H9 (cell line): ENCODE measurements around the gene NME4. TPM values are rescaled to one million over a fixed set of nuclear protein-coding genes. Genes with fewer than 3 reads are reported as not detected.

Source experiments
- DNase-seq: peaks from one replicate; pipeline ENCODE4 v3.0.0-alpha.2; 2017
- H2AFZ ChIP-seq: one replicate; pipeline ENCODE4 v1.6.1; 2013; ENCODE audit warnings: mild to moderate bottlenecking, low read length, control low read depth, moderate library complexity
- H2AK5ac ChIP-seq: 2 replicates; pipeline ENCODE4 v1.6.1; 2013; ENCODE audit warnings: low read length, control low read depth, mixed read lengths; ENCODE audit not compliant: insufficient read length
- H2BK120ac ChIP-seq: one replicate; pipeline ENCODE4 v1.6.1; 2013; ENCODE audit warnings: low read depth, mild to moderate bottlenecking, low read length, control low read depth, inconsistent platforms; ENCODE audit not compliant: poor library complexity, severe bottlenecking
- H2BK12ac ChIP-seq: 2 replicates; pipeline ENCODE4 v1.6.1; 2013; ENCODE audit warnings: low read length, control low read depth, mixed read lengths, low read depth; ENCODE audit not compliant: insufficient read length
- H2BK15ac ChIP-seq: 2 replicates; pipeline ENCODE4 v1.6.1; 2013; ENCODE audit warnings: low read depth, low read length, control low read depth
- H2BK20ac ChIP-seq: one replicate; pipeline ENCODE4 v1.6.1; 2013; ENCODE audit warnings: low read depth, mild to moderate bottlenecking, low read length, control low read depth, inconsistent platforms; ENCODE audit not compliant: poor library complexity, severe bottlenecking
- H2BK5ac ChIP-seq: 2 replicates; pipeline ENCODE4 v1.6.1; 2013; ENCODE audit warnings: low read length, control low read depth, mixed read lengths; ENCODE audit not compliant: insufficient read length
- H3K14ac ChIP-seq: 2 replicates; pipeline ENCODE4 v1.6.1; 2013; ENCODE audit warnings: low read length, control low read depth; ENCODE audit not compliant: insufficient read depth
- H3K18ac ChIP-seq: 2 replicates; pipeline ENCODE4 v1.6.1; 2013; ENCODE audit warnings: low read depth, mild to moderate bottlenecking, mixed read lengths, low read length, control low read depth; ENCODE audit not compliant: insufficient read length
- H3K23ac ChIP-seq: 2 replicates; pipeline ENCODE4 v1.6.1; 2013; ENCODE audit warnings: low read length, control low read depth, mixed read lengths, low read depth; ENCODE audit not compliant: insufficient read length
- H3K23me2 ChIP-seq: 2 replicates; pipeline ENCODE4 v1.6.1; 2013; ENCODE audit warnings: low read depth, mild to moderate bottlenecking, mixed read lengths, low read length, control low read depth; ENCODE audit not compliant: insufficient read length, poor library complexity, severe bottlenecking
- H3K27ac ChIP-seq: 2 replicates; pipeline ENCODE4 v1.5.1; 2013; ENCODE audit warnings: low read length, control low read depth, mixed read lengths, low read depth; ENCODE audit not compliant: insufficient read length
- H3K27me3 ChIP-seq: 2 replicates; pipeline ENCODE4 v1.6.1; 2013; ENCODE audit warnings: low read length, control low read depth, inconsistent platforms; ENCODE audit not compliant: insufficient read depth
- H3K4ac ChIP-seq: 2 replicates; pipeline ENCODE4 v1.6.1; 2013; ENCODE audit warnings: low read depth, mild to moderate bottlenecking, control low read depth, inconsistent platforms, low read length, moderate library complexity
- H3K4me1 ChIP-seq: 2 replicates; pipeline ENCODE4 v1.6.1; 2013; ENCODE audit warnings: low read length, control low read depth, inconsistent platforms; ENCODE audit not compliant: insufficient read depth
- H3K4me2 ChIP-seq: 2 replicates; pipeline ENCODE4 v1.6.1; 2013; ENCODE audit warnings: low read length, control low read depth, mixed read lengths; ENCODE audit not compliant: insufficient read length, insufficient read depth
- H3K56ac ChIP-seq: 2 replicates; pipeline ENCODE4 v1.6.1; 2013; ENCODE audit warnings: low read depth, mild to moderate bottlenecking, mixed read lengths, low read length, control low read depth; ENCODE audit not compliant: insufficient read length
- H3K79me1 ChIP-seq: 2 replicates; pipeline ENCODE4 v1.6.1; 2013; ENCODE audit warnings: low read depth, mild to moderate bottlenecking, moderate library complexity, low read length, control low read depth, inconsistent platforms; ENCODE audit not compliant: insufficient read depth, poor library complexity, severe bottlenecking
- H3K79me2 ChIP-seq: 2 replicates; pipeline ENCODE4 v1.6.1; 2013; ENCODE audit warnings: low read length, control low read depth, inconsistent platforms; ENCODE audit not compliant: insufficient read depth
- H3K9ac ChIP-seq: 2 replicates; pipeline ENCODE4 v1.6.1; 2013; ENCODE audit warnings: low read length, control low read depth, mixed read lengths; ENCODE audit not compliant: insufficient read length; ENCODE audit errors: extremely low read depth
- H3K9me3 ChIP-seq: one replicate; pipeline ENCODE4 v1.6.1; 2013; ENCODE audit warnings: low read depth, low read length, inconsistent platforms; ENCODE audit not compliant: control insufficient read depth
- H3T11ph ChIP-seq: one replicate; pipeline ENCODE4 v1.6.1; 2013; ENCODE audit warnings: mild to moderate bottlenecking, low read length, control low read depth, inconsistent platforms
- H4K20me1 ChIP-seq: one replicate; pipeline ENCODE4 v1.6.1; 2013; ENCODE audit not compliant: control insufficient read depth, insufficient read length, insufficient read depth
- H4K5ac ChIP-seq: 2 replicates; pipeline ENCODE4 v1.6.1; 2013; ENCODE audit warnings: low read depth, mild to moderate bottlenecking, mixed read lengths, low read length, control low read depth; ENCODE audit not compliant: insufficient read length
- H4K8ac ChIP-seq: replicated peaks from 2 replicates; pipeline ENCODE4 v1.6.1; 2013; ENCODE audit warnings: low read length, control low read depth, mixed read lengths, low read depth; ENCODE audit not compliant: insufficient read length
- H4K91ac ChIP-seq: 2 replicates; pipeline ENCODE4 v1.6.1; 2013; ENCODE audit warnings: low read depth, mild to moderate bottlenecking, moderate library complexity, mixed read lengths, low read length, control low read depth; ENCODE audit not compliant: insufficient read length
- H3K27ac Mint-ChIP-seq, 3 experiments: 2 replicates in 2 of 3; 3 replicates in 1 of 3; pipeline ENCODE4 v1.8.0; 2020 to 2021; ENCODE audit warnings: mixed read lengths in 3 of 3, mild to moderate bottlenecking in 1 of 3, moderate library complexity in 1 of 3
- H3K27me3 Mint-ChIP-seq: 2 replicates; pipeline ENCODE4 v1.8.0; 2021; ENCODE audit warnings: low read depth, mild to moderate bottlenecking, moderate library complexity, mixed read lengths
- H3K36me3 Mint-ChIP-seq, 3 experiments: 2 replicates in 2 of 3; 3 replicates in 1 of 3; pipeline ENCODE4 v1.8.0; 2020 to 2021; ENCODE audit warnings: low read depth in 3 of 3, mixed read lengths in 3 of 3; ENCODE audit not compliant: insufficient read depth in 1 of 3
- H3K4me1 Mint-ChIP-seq, 2 experiments: 2 replicates each; pipeline ENCODE4 v1.8.0; 2020; ENCODE audit warnings: mixed read lengths in 2 of 2
- H3K4me3 Mint-ChIP-seq, 2 experiments: 2 replicates in 1 of 2; 3 replicates in 1 of 2; pipeline ENCODE4 v1.8.0; 2020 to 2021; ENCODE audit warnings: mild to moderate bottlenecking in 2 of 2, mixed read lengths in 2 of 2, moderate library complexity in 1 of 2
- H3K9me3 Mint-ChIP-seq, 2 experiments: 2 replicates in 1 of 2; 3 replicates in 1 of 2; pipeline ENCODE4 v1.8.0; 2020; ENCODE audit warnings: mild to moderate bottlenecking in 2 of 2, mixed read lengths in 2 of 2, moderate library complexity in 1 of 2
- CTCF ChIP-seq: fragments of 200-600 bp; sonication (generic); conservative IDR thresholded peaks from 3 replicates; pipeline ENCODE4 v1.8.0; 2021; ENCODE audit warnings: antibody characterized with exemption, mild to moderate bottlenecking
- WGBS: extraction: QIAGEN DNeasy Blood & Tissue Kit; methylation state at CpG from one replicate; pipeline ENCODE4 v1.1.7; 2013; ENCODE audit warnings: missing lambda C conversion rate, low lambda C conversion rate, mixed read lengths; ENCODE audit not compliant: insufficient read length; ENCODE audit errors: extremely low coverage; 5-methylcytosine and 5-hydroxymethylcytosine counted together
- total RNA-seq: library from RNA; stranded (reverse); gene quantifications from 2 replicates; pipeline ENCODE4 v1.2.1, GENCODE V29; 2021

The NME4 gene
- total RNA-seq, 1 experiment from 2014 or later: 320 TPM

DNA sequence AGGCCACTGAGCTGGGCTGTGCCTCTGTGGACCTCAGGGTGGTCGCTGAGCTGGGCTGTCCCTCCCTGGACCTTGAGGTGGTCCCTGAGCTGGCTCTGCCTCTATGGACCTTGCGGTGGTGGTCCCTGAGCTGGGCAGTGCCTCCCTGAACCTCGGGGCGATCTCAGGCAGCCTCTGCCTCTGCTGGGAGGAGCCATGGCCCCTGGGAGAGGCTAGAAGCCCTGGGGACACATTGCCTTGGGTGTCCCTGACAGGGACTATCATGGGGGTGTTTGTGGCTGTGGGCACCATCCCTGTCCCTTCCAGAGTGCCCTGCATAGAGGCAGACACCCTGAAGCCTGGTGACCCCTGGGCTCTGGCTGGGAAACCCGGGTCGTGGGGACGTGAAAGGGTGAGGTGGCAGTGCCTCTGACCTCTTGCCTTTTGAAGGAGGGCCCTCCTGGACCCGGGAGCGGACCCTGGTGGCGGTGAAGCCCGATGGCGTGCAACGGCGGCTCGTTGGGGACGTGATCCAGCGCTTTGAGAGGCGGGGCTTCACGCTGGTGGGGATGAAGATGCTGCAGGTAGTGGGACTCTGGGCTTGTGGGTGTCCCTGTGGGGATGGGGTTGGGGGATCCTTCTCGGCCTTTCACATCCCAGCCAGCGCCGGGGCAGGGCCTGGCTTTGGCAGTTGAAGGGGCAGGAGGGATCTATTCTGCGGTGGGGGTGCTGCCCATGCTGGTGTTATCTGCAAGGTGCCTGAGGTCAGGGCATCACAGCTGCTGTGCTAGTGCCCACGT is 1.8 kb downstream of the NME4 start:
- no peak overlapping the region for H3K9ac ChIP-seq
- no CpG with 5 or more reads among the region's 24 CpGs for WGBS
- H3T11ph ChIP-seq: no peak overlapping the region
- no peaks in the 10 kb centered on the region for H3K79me2 ChIP-seq
- H4K5ac ChIP-seq: no peak overlapping the region
- Mint-ChIP-seq H3K9me3 (peaks cover 0 to 2% of the 10 kb centered on the region in 2 experiments; a peak in 2 of 5 replicates), H3K4me1 (peaks cover 22 to 24% of the 10 kb centered on the region in 2 experiments), H3K27ac (peak overlapping the region in 1 of 3 experiments; percentile 91; a peak in 2 of 7 replicates), H3K36me3 (peaks cover 15 to 23% (median 22%) of the 10 kb centered on the region in 3 experiments), H3K27me3 (no peaks in the 10 kb centered on the region), H3K4me3 (peak overlapping the region; percentile 51 to 71)
- H2BK120ac ChIP-seq: no peak overlapping the region
- H4K91ac ChIP-seq: no peak overlapping the region
- TF ChIP-seq CTCF: peak; percentile 27; the same call in 2 of the 3 replicates
- no peaks in the 10 kb centered on the region for H3K27me3 ChIP-seq
- H4K8ac ChIP-seq: no peak overlapping the region
- H3K79me1 ChIP-seq: no peaks in the 10 kb centered on the region
- no peak overlapping the region for H2BK5ac ChIP-seq
- H2BK15ac ChIP-seq: no peak overlapping the region
- peaks cover 2% of the 10 kb centered on the region; the same call in 1 of the 2 replicates for H3K4me1 ChIP-seq
- peak overlapping the region; percentile 6 for H3K4me2 ChIP-seq
- H2BK12ac ChIP-seq: no peak overlapping the region
- H2BK20ac ChIP-seq: no peak overlapping the region
- no peak overlapping the region for H3K27ac ChIP-seq
- peaks cover 2% of the 10 kb centered on the region for H4K20me1 ChIP-seq
- no peak overlapping the region for H2AFZ ChIP-seq
- H3K23ac ChIP-seq: no peak overlapping the region
- no peak overlapping the region for H3K18ac ChIP-seq
- no peak overlapping the region for H3K4ac ChIP-seq
- H2AK5ac ChIP-seq: no peak overlapping the region
- H3K9me3 ChIP-seq: no peaks in the 10 kb centered on the region
- no peak overlapping the region for H3K56ac ChIP-seq
- peak; percentile 73 for DNase-seq
- H3K14ac ChIP-seq: no peak overlapping the region
- no peaks in the 10 kb centered on the region for H3K23me2 ChIP-seq
